ENCODE results near the gene SEMA3E.

Gene SEMA3E

GRCh38 chr7:83449781-83450180 is 199.2 kb downstream of the SEMA3E start:
- H3K4me3 ChIP-seq (ENCODE audit: insufficient read depth, low read length, poor library complexity, severe bottlenecking) = no peak overlapping the region

GRCh38 chr7:83447681-83448080 is 201.3 kb downstream of the SEMA3E start:
- Histone ChIP-seq H3K27me3 (ENCODE audit: low read length) (no peaks in the 10 kb centered on the region; the same call in 1 of the 2 replicates), H3K79me2 (ENCODE audit: insufficient read depth, low read length) (no peaks in the 10 kb centered on the region), H3K9me3 (ENCODE audit: insufficient read depth, low read length) (no peaks in the 10 kb centered on the region), H3K36me3 (ENCODE audit: low read length) (no peaks in the 10 kb centered on the region), H3F3A (ENCODE audit: insufficient read depth) (no peaks in the 10 kb centered on the region), H3K27ac (ENCODE audit: low read depth, low read length) (no peak overlapping the region), H3K4me2 (ENCODE audit: low read depth, low read length, poor library complexity, severe bottlenecking) (no peak overlapping the region), H3K9me2 (replicated peaks; ENCODE audit: insufficient read depth, low read length) (no peaks in the 10 kb centered on the region), H2AFZ (ENCODE audit: low read depth, low read length, severe bottlenecking) (no peak overlapping the region), H4K20me1 (ENCODE audit: low read depth, low read length) (no peaks in the 10 kb centered on the region), H3K4me3 (ENCODE audit: insufficient read depth, low read length, poor library complexity, severe bottlenecking) (no peak overlapping the region), H3K9ac (ENCODE audit: low read length) (no peak overlapping the region)
- TF ChIP-seq, protein P1, sequence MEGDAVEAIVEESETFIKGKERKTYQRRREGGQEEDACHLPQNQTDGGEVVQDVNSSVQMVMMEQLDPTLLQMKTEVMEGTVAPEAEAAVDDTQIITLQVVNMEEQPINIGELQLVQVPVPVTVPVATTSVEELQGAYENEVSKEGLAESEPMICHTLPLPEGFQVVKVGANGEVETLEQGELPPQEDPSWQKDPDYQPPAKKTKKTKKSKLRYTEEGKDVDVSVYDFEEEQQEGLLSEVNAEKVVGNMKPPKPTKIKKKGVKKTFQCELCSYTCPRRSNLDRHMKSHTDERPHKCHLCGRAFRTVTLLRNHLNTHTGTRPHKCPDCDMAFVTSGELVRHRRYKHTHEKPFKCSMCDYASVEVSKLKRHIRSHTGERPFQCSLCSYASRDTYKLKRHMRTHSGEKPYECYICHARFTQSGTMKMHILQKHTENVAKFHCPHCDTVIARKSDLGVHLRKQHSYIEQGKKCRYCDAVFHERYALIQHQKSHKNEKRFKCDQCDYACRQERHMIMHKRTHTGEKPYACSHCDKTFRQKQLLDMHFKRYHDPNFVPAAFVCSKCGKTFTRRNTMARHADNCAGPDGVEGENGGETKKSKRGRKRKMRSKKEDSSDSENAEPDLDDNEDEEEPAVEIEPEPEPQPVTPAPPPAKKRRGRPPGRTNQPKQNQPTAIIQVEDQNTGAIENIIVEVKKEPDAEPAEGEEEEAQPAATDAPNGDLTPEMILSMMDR (IDR thresholded peaks at IDR 0.05; ENCODE audit: insufficient read depth, low read length, poor library complexity, severe bottlenecking) = no peak
- TF ChIP-seq EZH2phosphoT487 (conservative IDR thresholded peaks at IDR 0.05; ENCODE audit: low read length) = no peak

More at GRCh38 chr7:83449781-83450180, 199.2 kb downstream of the SEMA3E start:
- Histone ChIP-seq H3K9ac (ENCODE audit: low read length) (no peak overlapping the region), H3K27ac (ENCODE audit: low read depth, low read length) (no peak overlapping the region), H3K9me2 (replicated peaks; ENCODE audit: insufficient read depth, low read length) (no peaks in the 10 kb centered on the region), H3K36me3 (ENCODE audit: low read length) (no peaks in the 10 kb centered on the region), H3K4me2 (ENCODE audit: low read depth, low read length, poor library complexity, severe bottlenecking) (no peak overlapping the region), H4K20me1 (ENCODE audit: low read depth, low read length) (no peaks in the 10 kb centered on the region), H2AFZ (ENCODE audit: low read depth, low read length, severe bottlenecking) (no peak overlapping the region), H3F3A (ENCODE audit: insufficient read depth) (no peaks in the 10 kb centered on the region), H3K27me3 (ENCODE audit: low read length) (no peaks in the 10 kb centered on the region; the same call in 1 of the 2 replicates), H3K9me3 (ENCODE audit: insufficient read depth, low read length) (no peaks in the 10 kb centered on the region), H3K79me2 (ENCODE audit: insufficient read depth, low read length) (no peaks in the 10 kb centered on the region)
- no peak for TF ChIP-seq EZH2phosphoT487 (conservative IDR thresholded peaks at IDR 0.05; ENCODE audit: low read length)
- TF ChIP-seq, protein P1 (IDR thresholded peaks at IDR 0.05; ENCODE audit: insufficient read depth, low read length, poor library complexity, severe bottlenecking) = no peak

GRCh38 chr7:83446102-83446669 is 202.8 kb downstream of the SEMA3E start:
- no peaks in the 10 kb centered on the region for H3K36me3 ChIP-seq (ENCODE audit: low read length)
- no peak overlapping the region for H3K4me3 ChIP-seq (ENCODE audit: insufficient read depth, low read length, poor library complexity, severe bottlenecking)
- TF ChIP-seq EZH2phosphoT487 (conservative IDR thresholded peaks at IDR 0.05; ENCODE audit: low read length) = no peak
- TF ChIP-seq, protein P1 (IDR thresholded peaks at IDR 0.05; ENCODE audit: insufficient read depth, low read length, poor library complexity, severe bottlenecking) = no peak
- H3K27ac ChIP-seq (ENCODE audit: low read depth, low read length) = no peak overlapping the region
- no peaks in the 10 kb centered on the region; the same call in 1 of the 2 replicates for H3K27me3 ChIP-seq (ENCODE audit: low read length)
- H2AFZ ChIP-seq (ENCODE audit: low read depth, low read length, severe bottlenecking) = no peak overlapping the region
- no peak overlapping the region for H3K9ac ChIP-seq (ENCODE audit: low read length)
- H3K9me2 ChIP-seq (replicated peaks; ENCODE audit: insufficient read depth, low read length) = no peaks in the 10 kb centered on the region
- H3K4me2 ChIP-seq (ENCODE audit: low read depth, low read length, poor library complexity, severe bottlenecking) = no peak overlapping the region
- H3K9me3 ChIP-seq (ENCODE audit: insufficient read depth, low read length) = no peaks in the 10 kb centered on the region
- no peaks in the 10 kb centered on the region for H3F3A ChIP-seq (ENCODE audit: insufficient read depth)
- no peaks in the 10 kb centered on the region for H3K79me2 ChIP-seq (ENCODE audit: insufficient read depth, low read length)
- no peaks in the 10 kb centered on the region for H4K20me1 ChIP-seq (ENCODE audit: low read depth, low read length)
